Stimulated activated naive CD8-positive, alpha-beta T cell treated with anti-CD3 and anti-CD28 coated beads, Interleukin-15, Interleukin-2, amounts not matched to agents 100 U/mL and 50 U/mL, for 24 hours (primary cell): ENCODE measurements around the gene MKNK1.
A peak's percentile ranks its signal among the peaks of the same experiment; 100 is the strongest.

Experiments
- ATAC-seq: fragments of 150-1000 bp; cut with Tn5 transposase; one replicate; pipeline ENCODE4 v1.10.0; 2021
- DNase-seq: peaks from one replicate; pipeline ENCODE4 v3.0.0; 2021

The MKNK1 gene

DNA sequence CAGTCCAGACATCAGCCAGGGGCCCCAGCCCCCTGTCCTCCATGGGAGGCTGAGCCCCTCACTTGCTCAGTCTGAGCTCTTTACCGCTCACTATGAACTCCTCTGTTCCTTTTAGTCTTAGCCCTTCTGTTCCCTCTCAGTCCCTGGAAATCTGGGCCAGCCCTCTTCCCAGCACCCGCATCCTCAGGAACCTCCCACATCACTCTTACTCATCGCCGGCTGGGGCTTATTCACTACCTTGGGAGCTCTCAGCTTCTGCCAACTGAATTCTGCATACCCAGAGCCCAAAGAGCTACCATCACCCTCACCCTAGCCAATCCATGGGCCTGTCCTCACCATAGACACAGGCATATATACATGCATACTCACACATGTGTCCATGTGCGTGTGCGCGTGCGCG is 64.1 kb downstream of the MKNK1 start:
- no peak for DNase-seq
- no peak for ATAC-seq

DNA sequence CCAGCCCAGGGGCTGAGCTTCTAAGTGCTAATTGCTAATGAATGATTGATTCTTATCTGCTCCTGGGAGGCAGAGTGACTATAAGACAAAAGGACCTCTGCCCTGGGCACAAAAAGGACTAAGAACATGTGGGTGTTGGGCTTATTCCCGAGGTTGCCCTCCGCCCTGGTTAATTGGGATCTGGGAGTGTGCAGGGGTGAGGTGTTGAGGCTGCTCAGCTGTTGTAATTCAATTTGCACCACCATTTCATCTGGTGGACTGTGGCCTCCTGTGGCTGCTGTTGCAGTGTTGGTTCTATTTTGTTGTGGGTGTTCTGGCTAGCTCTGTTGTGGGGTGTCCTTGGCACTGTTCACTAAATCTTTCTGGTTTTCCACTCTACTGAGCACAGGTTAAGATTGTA is 65.9 kb downstream of the MKNK1 start:
- ATAC-seq: no peak
- DNase-seq: no peak

DNA sequence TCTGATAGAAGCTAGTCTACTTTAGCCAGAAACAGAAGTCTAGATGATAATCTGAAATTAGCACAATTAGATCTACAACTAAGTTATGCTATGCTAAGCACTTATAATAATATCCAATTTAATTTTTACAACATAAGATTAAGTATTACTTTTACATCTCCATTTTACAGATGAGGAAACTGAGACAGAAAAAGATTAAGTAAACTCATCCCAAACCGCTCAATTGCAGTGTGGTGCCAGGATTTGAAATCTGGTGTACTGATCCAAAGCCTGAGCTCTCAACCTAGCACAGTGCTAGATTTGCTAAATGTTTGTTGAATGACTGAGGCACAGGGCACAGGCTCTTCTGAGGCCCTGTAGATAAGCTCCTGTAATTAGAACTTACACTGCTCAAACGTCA is 66.4 kb downstream of the MKNK1 start:
- ATAC-seq: no peak

DNA sequence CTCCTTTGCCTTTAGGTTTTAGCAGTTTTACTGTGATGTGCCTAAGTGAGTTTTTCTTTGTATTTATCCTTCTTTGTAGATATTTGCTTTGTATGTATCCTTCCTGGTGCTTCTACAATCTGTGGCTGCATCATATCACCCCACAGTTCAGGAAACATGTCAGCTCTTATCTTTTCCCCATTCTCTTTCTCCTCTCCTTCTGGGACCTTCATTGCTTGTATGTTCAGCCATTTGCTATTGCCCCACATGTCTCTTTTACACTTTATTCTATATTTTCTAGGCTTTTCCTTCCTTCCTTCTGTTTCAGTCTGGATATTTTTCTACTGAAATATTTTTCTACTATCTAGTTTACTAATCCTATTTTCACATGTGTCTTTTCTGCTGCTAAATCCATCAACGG is 67.5 kb downstream of the MKNK1 start:
- DNase-seq (no peak), ATAC-seq (no peak)

More for the DNA sequence above, 66.4 kb downstream of the MKNK1 start:
- DNase-seq: no peak

DNA sequence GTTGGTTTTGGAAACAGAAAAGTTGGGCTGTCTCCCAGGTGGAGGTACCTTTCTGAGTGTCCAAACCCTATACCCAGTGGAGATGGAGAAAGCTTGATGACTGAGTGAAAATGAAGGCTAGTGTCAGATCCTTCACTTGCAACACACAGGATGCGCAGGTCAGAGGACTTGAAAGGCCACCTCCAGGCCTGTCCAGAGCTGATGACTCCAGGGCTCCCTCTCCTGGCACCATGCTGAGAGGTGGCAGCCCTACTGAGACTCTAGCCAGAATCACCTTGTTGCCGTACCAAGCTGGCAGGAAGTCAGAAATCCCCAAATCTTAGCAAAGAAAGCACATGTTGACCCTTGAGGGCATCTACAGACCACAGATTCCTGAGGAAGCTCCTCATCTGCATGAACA is 69.0 kb downstream of the MKNK1 start:
- ATAC-seq (no peak), DNase-seq (peak; percentile 47)

DNA sequence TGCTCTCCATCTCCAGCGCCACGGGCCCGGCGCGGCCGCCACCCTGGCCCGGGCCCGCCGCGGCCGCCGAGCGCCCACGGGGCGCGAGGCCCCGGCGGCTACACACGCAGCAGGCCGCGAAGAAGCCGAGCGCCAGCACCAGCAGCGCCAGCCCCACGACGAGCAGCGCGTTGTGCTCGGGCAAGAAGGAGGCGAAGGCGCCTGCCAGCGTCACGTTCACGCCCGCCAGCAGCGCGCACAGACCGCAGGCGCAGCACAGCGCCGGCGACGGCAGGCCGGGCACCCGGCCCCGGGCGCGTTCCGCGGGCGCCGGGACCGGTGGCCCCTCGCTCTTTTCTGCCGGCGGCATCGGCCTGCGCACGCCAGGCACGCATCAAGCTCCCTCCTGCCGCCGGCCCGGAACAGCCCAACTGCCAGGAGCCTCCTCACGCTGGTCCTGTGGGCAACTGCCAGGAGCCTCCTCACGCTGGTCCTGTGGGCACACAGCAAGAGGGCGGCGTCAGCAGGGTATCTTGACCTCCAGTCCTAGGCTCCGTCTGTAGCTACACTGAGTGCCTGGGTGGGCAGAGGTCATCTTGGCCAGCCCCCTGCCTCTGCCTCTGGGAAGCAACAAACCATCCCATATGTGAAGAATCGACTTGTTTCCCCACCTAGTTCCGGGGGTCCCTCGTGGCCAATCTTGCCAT is 70.7 kb downstream of the MKNK1 start:
- peak; percentile 45 for DNase-seq
- peak; percentile 40 for ATAC-seq

DNA sequence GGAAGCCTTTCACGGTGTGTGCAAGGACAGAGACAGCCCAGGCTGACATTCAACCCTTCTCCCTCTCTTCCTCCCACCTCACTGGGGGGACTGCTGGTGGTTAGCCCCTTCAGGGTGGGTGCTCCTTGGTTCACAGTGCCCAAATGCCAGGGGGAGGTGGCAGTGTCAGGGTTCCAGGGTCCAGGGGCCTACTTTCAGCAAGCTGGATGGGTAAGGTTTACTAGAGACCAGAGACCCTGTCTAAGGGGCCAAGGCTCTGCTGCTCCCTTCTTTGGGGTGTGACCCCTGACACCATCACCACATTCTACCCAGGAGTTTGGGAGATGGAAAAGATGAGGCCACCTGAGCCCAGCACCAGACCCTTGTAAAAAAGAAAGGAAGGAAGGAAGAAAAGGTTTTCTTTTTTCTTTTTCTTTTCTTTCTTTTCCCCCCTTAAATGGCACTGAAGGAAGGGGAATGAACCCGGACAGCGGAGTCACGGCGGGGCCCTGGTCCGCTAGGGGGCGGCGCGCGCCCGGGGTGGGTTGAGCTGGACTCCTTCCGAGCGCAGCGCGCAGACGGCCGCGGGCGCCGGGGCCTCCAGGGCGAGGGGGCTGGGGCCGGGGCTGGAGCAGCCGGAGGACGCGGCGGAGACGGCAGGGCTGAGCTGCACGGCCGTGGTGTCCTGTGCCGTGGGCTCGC is 71.4 kb downstream of the MKNK1 start:
- DNase-seq (peak; percentile 83), ATAC-seq (peak; percentile 74)

DNA sequence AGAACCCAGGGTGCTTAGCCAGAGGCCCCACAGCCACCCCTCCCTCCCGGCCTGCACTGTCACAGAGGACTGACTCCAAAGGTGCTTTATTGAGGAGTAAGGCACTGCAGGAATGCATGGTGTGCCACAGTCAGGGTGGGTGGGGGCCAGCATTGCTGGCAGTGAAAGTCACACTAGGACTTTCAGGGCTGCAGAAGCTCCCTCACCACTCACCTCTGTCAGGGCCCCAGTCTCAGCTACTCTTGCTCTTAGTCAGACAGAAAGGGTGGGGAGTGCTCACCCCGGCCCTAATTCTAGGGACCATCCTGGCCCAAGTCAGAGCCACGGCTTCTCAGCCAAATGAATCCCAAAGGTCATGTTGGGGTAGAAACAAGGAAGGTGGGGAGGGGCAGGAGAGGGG is 72.0 kb downstream of the MKNK1 start:
- ATAC-seq (peak; percentile 13), DNase-seq (no peak)

DNA sequence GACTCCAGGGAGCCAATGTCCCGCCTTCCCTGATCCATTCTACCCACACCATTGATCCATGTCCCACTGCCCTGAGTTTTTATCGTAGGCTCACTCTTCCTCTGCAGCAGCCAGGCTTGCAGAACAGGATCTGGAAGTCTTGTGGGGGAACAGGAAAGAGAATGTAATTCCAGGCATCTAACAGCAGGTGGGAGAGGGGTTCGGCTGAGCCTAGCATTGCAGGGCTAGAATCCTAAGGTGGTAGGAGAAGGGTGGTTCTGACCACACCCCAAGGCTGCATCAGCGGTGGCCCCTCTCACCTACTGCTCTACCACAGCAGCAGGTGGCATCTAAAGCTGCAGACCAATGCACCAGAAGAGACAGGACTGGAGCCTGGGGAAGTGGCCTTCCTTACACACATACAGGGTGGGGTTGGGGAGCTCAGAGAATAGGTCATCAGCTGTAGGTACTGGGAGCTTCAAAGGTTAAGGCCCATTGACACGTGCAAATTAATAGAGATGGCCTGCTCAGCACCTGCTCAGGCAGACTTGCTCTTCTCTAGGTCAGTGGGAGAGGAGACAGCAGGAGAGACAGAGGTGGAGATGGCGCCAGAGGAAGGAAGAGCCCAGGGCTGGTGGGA is 73.2 kb downstream of the MKNK1 start:
- ATAC-seq (no peak), DNase-seq (no peak)

DNA sequence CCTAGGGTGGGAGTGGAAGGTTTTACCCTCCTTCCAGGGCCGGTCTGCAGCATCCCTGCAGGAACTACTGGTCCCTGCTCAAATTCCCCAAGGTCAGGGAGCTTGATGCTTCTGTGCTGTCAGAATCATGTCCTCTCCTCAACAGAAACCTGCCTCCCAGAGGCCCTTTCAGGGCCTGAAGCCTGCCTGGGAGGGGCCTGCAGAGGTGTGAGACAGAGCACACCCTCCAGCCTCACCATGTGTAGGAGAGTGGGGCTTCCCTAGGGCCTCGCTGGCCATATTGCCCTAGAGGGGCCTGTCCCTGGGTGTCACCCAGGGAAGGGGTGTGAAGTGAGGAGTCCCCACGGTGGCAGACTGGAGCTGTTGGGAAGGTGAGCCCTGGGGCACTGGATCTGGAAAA is 73.8 kb downstream of the MKNK1 start:
- ATAC-seq (no peak), DNase-seq (no peak)

DNA sequence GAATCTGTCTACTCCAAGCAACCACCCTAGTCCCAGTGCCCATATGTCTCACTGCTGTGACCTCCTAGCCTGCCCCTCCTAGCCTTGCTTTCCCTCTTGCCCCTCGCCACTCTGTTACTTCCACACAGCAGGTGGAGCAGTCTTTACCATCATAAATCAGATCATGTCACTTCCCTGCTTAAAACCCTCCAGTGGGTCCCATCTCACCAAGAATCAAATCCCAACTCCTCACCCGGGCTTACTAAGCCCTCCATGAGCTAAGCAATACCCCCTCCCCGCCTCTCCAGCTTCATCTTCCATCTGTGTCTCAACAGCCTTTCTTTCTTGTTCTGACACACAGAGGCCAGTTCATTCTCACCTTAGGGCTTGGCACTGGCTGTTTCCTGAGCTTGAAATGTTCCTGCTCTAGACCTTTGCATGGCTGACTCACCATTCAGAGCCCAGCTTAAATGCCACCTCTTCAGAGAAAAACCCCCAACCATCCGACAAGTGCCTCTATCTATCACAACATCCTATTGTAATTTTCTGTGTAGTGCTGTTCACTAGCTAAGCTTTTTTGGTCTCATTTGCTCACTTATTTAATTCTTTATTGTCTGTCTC is 74.9 kb downstream of the MKNK1 start:
- ATAC-seq (peak; percentile 31), DNase-seq (no peak)

DNA sequence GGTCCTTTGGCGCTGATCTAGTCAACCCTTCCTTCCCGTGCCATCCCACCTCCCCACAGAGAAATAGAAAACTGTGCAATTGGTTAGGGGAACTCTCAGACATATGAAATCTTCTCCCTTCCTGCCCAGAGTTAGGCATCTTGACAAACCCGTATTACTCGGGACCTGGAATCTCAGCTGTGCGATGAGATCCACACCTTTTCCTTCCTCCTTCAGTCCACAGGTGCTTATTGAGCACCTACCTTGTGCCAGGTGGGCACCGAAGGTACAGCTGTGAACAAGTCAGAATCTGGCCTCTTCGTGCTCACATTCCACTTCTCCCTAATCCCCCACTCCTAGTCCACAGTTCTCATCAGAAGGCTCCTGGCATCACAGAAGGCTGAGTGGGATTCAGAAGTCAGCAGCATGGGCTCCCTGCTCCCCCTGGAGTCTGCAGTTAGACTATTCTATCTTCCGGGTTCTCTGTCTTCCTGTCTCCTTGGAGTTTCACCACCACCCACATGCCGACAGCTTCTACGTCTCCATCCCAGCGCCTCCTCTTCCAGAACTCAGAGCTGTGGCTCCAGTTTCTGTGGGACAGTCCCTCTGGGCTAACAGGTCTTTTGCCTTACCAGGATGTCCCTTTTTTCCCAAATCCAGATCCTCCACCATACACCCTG is 75.6 kb downstream of the MKNK1 start:
- ATAC-seq: no peak
- no peak for DNase-seq

DNA sequence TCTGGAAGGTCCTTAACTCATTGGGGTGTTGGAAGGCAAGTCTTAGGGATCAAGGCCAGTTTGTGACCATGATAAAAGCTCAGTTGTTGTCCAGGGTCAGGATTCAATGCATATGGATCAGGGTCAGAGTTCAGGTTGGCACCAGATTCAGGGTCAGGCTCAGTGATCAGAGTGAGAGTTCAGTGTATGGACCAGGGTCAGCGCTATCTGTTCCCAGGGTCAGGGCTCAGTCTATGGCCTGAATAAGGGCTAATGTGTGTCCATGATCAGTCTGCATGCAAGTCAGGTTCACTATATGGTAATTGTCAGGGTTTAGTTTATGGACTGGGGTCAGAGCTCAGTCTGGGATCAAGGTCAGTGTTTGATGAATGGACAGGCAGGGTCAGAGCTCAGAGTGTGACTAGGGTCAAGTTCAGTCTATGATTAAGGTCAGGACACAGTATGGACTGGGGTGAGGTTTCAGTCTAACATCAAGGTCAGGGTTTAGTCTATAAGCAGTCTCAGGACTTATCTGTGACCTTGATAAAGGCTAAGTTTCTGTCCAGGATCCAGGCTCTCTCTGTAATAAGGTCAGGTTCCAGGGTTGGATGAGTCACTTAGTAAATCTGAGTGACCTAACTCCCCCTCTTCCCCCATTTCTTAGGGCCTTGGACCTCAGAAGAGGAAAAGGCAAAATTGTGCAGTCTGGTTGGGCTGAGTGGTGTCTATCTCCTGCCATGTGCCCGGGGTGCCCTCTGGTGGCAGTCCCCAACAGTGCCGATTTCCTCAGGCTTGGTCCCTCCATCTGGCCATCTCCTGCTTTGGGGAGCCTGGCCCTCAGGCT is 76.4 kb downstream of the MKNK1 start:
- ATAC-seq: peak; percentile 48
- DNase-seq: peak; percentile 83

DNA sequence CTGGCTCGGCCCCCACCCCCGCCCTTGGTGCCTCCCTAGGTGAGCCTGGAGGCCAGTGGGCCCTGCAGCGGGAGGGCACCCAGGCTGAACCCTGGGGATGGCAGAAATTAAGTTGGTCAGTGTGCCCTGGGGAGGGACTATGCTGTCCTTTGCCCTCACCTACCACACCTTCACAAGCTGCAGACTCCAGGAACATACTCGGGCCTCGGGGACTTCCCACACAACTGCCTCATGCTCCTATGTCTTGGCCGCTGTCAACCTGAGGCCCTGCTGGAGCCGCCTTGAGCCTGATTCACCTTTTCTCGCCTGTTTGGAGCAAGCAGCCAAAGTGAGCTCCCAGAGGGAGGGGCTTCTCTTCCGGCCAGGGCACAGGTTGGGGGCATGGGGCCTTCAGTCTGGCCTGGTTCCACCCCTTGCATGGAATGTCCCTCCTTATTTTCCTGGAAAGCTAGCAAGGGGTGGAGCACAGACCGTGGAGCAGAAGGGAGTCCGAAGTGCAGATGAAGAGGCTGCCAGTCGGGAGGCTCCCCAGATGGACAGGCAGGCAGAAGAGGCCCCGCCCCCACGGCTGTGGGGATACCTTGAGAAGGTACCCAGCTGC is 77.3 kb downstream of the MKNK1 start:
- DNase-seq (no peak), ATAC-seq (no peak)

DNA sequence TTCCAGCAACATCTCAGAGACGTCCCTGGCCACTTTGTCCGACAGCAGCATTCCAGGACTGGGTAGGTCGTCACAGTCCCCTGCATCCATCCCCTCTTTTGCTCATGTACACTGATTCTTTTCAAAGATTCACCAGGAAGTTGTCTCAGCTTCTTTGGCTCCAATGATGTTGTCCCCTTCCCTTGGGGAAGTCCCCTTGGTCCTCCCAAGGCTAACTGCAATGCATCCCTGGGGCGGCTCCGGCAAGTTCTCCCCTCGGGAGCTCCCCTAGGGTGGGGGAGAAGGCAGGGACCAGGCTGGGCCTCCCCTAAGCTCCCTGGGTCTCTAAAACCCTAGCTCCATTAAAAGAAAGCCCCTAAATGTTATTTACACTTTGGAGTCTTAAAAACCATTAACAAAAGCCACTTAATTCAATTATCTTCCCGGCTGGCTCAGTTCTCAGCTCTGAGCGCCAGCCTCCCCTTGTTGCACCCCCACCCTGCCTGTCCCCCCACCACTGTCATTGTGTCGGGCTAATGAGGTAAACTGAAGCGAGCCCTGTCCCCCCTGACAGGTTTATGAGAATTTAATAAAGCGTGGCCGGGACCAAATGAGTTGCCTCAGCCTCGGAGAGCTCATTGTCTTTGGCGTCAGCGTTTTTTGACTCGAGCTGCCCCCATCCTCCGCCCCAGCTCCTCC is 77.9 kb downstream of the MKNK1 start:
- DNase-seq (no peak), ATAC-seq (no peak)

DNA sequence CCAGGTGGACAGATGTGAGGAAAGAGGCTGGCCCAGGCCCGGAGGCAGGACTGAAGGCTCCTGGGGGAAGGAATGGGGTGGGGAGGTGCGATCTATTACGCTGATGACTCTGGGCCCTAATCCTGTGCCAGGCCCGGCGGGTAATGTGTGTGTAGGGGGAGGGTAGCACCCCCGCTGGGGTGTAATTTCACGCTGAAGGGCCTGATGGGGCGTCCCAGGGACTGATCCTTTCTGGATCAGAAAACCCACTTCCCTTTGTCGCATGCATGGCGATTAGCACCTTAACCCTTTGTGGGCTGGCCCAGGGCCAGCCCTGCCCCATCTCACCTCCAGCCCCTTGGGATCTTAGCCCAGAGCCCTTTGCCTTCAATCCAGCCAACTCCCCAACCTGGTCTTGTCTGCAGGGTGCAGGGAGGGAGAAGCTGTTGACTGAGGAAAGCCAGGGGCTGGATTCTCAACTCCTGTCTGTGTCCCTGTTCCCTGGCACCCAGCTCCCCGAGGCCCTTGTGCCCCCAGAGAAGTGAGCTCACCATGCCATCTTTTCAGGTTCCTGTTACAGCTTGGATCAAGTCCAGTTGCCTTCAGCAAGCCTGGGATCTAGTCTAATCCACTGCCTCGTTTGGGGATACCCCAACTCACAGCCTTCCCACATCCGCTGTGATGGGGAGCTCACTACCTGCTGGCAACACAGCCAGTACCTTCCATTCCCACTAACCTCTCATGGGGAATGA is 78.7 kb downstream of the MKNK1 start:
- no peak for DNase-seq
- no peak for ATAC-seq

DNA sequence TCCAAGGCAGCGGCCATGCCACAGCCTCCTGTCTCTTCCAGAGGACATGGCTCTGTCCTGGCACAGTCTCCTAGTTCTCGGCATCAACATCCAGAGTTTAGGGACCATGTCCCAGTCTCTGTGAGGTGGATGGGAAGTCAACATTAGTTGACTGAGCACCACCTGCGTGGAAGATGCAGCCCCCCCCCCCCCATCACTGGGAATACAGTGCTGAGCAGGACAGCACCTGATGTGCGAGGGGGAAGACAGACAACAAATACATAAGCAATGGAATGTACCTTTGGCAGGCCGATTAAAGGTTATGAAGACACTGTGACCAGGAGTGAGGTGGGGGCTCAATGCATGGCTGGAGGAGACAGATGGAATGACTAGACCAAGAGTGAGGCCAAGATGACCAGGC is 79.2 kb downstream of the MKNK1 start:
- ATAC-seq (no peak), DNase-seq (no peak)

DNA sequence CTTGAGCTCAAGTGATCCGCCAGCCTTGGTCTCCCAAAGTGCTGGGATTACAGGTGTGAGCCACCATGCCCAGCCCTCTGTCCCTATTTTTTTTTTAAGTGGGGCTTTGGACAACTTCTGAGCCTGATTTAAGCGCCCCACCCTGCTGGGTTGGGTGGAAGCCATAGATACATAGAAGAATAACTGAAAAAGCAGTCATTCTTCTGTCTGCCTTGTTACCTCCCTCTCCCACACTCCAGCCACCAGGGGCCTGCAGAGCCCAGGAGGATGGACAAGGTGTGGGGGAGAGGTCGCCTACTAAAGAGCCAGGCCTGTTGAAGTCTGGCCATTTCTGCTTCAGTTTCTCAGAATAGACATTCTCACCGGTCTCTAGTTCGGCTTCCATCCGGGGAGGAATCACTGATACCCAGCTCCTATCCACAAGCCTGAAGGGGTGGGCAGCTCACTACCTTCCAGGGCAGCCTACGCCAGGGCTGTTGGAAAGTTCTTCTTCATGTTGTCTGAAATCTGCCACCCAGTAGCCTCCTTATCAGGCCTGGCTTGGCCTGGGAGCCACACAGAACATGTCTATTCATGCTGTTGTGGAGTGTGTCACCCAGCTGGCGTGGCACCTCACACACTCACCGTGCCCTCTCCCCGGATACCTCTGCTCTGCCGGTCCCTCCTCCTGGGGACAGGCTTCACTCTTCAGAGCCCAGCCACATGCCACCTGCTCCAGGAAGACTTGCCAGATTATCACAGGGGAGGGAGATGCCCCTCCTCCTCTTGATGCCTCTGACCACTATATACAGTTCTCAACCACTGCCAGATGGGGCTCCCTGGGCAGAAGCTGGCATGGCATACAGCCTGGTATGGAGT is 80.3 kb downstream of the MKNK1 start:
- DNase-seq (no peak), ATAC-seq (no peak)

DNA sequence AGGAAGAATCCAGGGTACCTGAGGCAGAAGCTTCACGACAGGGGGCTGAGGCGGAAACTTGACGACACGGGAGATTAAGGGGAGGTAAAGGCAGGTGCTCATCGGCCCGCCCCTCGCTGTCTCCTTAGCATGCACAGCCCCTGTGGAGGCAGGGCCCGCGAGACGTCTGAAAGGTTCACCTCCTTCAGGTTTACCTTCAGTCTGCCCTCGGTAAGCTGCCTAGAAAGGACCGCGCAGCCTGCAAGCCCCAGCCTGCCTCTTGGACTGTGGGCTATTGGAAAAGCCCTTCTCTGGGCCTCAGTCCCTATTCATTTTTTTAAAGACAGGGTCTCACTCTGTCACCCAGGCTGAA is 81.1 kb downstream of the MKNK1 start:
- DNase-seq (no peak), ATAC-seq (no peak)
